ENCODE results near the gene NAXD. TPM values are rescaled to one million over a fixed set of nuclear protein-coding genes. Genes with fewer than 3 reads are reported as not detected.

NAXD gene
- total RNA-seq, 1 donor from 2014 or later: 35.0 TPM

- no peak overlapping the region for H3K27ac Mint-ChIP-seq (ENCODE audit: unreplicated experiment)
- H3K36me3 Mint-ChIP-seq (ENCODE audit: low read depth): peaks cover 5% of the 10 kb centered on the region
- DNase-seq (ENCODE audit: low read depth, low spot score): no peak
- no peaks in the 10 kb centered on the region for H3K27me3 Mint-ChIP-seq (ENCODE audit: low read depth)
- no peak overlapping the region for H3K4me3 Mint-ChIP-seq
- TF ChIP-seq CTCF (conservative IDR thresholded peaks at IDR 0.05): no peak
- H3K9me3 Mint-ChIP-seq: no peaks in the 10 kb centered on the region
- no peaks in the 10 kb centered on the region for H3K4me1 Mint-ChIP-seq
Observed at GRCh38 chr13:110689041-110689440, 73.7 kb downstream of the NAXD start.

Other genes with a start within 250 kb of the NAXD start
- gene RAB20, start 53.8 kb upstream of the NAXD start, total RNA-seq: 0.59 and 0.77 TPM in 2 replicates
- 81.5 and 92.3 TPM in 2 replicates for gene CARS2, start 90.6 kb downstream of the NAXD start, total RNA-seq
- gene ING1, start 98.2 kb downstream of the NAXD start, total RNA-seq: 26.8 and 29.6 TPM in 2 replicates

Measured in neural crest cell (in vitro differentiated cells).